Measurements from ENCODE around the gene FBLN1.

GRCh38 chr22:45511847-45512261, 9.2 kb downstream of the FBLN1 start:
- no peak for TF ChIP-seq EZH2 (IDR thresholded peaks at IDR 0.05; ENCODE audit: low read depth, low read length, severe bottlenecking)
- TF ChIP-seq BRCA1 (IDR thresholded peaks at IDR 0.05; ENCODE audit: low read depth, low read length): no peak
- no peak for TF ChIP-seq TBP (IDR thresholded peaks at IDR 0.05; ENCODE audit: low read depth, low read length)
- no peak for TF ChIP-seq POLR2A (IDR thresholded peaks at IDR 0.05; ENCODE audit: control extremely low read depth in 1 of 2, low read depth in 2 of 2, low read length in 2 of 2)
- no peak for TF ChIP-seq CTCF (IDR thresholded peaks at IDR 0.05; ENCODE audit: control extremely low read depth in 1 of 3, insufficient read depth in 1 of 3, low read depth in 1 of 3, low read length in 3 of 3)
- TF ChIP-seq, protein P1, sequence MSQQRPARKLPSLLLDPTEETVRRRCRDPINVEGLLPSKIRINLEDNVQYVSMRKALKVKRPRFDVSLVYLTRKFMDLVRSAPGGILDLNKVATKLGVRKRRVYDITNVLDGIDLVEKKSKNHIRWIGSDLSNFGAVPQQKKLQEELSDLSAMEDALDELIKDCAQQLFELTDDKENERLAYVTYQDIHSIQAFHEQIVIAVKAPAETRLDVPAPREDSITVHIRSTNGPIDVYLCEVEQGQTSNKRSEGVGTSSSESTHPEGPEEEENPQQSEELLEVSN (IDR thresholded peaks at IDR 0.05): no peak
- no peak for TF ChIP-seq CHD2 (IDR thresholded peaks at IDR 0.05; ENCODE audit: low read length)
- TF ChIP-seq HDAC2 (IDR thresholded peaks at IDR 0.05; ENCODE audit: borderline replicate concordance in 1 of 2, low read depth in 2 of 2, low read length in 2 of 2): no peak
- TF ChIP-seq CEBPB (IDR thresholded peaks at IDR 0.05; ENCODE audit: low read depth, low read length): no peak
- no peak for TF ChIP-seq CHD1 (IDR thresholded peaks at IDR 0.05; ENCODE audit: low read depth, low read length)
- no peak for TF ChIP-seq RNF2 (IDR thresholded peaks at IDR 0.05; ENCODE audit: borderline replicate concordance, low read depth, low read length, missing control alignments, poor library complexity, severe bottlenecking)

Measured in H1 (cell line).